ENCODE results near the gene FBXO46.

Gene FBXO46

DNA sequence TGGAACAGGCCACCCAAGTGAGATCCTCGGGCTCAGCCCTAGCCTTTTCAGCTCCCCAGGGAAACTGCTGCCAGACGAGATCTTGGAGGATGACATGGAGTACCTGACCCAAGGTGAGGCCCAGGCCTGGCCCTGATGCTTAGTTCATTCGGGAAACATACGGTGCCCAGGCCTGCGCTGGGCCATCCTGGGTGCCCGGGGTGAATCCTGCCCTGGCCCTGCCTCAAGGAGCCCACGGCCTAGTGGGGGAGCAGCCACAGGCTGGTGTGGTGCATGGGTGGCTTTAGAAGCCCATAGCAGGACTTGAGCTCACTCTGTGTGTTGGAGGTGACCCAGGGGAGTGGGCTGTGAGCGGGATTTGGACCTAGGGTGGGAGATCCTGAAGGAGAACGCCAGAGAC is 28.2 kb upstream of the FBXO46 start (continued):
- no peak for TF ChIP-seq HOXD13 (CRISPR knock-in tag; IDR thresholded peaks at IDR 0.05; ENCODE audit: borderline replicate concordance)
- TF ChIP-seq, protein P1, sequence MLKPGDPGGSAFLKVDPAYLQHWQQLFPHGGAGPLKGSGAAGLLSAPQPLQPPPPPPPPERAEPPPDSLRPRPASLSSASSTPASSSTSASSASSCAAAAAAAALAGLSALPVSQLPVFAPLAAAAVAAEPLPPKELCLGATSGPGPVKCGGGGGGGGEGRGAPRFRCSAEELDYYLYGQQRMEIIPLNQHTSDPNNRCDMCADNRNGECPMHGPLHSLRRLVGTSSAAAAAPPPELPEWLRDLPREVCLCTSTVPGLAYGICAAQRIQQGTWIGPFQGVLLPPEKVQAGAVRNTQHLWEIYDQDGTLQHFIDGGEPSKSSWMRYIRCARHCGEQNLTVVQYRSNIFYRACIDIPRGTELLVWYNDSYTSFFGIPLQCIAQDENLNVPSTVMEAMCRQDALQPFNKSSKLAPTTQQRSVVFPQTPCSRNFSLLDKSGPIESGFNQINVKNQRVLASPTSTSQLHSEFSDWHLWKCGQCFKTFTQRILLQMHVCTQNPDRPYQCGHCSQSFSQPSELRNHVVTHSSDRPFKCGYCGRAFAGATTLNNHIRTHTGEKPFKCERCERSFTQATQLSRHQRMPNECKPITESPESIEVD (tag by site-specific recombination; IDR thresholded peaks at IDR 0.05): no peak

DNA sequence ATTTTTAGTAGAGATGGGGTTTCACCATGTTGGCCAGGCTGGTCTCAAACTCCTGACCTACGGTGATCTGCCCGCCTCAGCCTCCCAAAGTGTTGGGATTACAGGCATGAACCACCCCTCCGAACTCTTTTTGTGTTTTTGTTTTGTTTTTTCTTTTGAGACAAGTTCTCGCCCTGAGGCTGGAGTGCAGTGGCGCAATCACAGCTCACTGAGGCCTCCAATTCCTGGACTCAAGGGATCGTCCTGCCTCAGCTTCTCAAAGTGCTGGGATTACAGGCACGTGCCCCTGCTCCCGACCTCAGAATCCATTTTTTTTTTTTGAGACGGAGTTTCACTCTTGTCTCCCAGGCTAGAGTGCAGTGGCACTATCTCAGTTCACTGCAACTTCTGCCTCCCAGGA is 27.0 kb upstream of the FBXO46 start:
- ChIA-PET POLR2A (interaction anchor here (0.7 to 2.1 kb wide), 5 partner anchors 10 to 41 kb away, joined by 3 to 10 read pairs (median 4); partner anchors contain the start of genes FBXO46 and SIX5), CTCF (interaction anchor here (0.7 to 1.7 kb wide), 3 partner anchors 11 to 28 kb away, joined by 3 to 6 read pairs (median 3); partner anchors contain the start of gene FBXO46)
- Histone ChIP-seq H3K4me1 (ENCODE audit: control insufficient read depth, insufficient read depth, low read length) (0 out of 2 replicates have a peak, but pooled peaks cover 2% of the 10 kb centered on the region), H3K36me3 (ENCODE audit: control insufficient read depth in 2 of 2, insufficient read depth in 1 of 2, low read length in 2 of 2) (no peaks in the 10 kb centered on the region; a peak in 1 of 3 replicates), H3K27ac (ENCODE audit: extremely low read depth, low read depth, low read length) (no peak overlapping the region), H3K9me3 (ENCODE audit: control insufficient read depth, insufficient read depth, low read depth, low read length) (no peaks in the 10 kb centered on the region), H3K4me3 (ENCODE audit: low read depth, low read length) (no peak overlapping the region)
- TF ChIP-seq ZNF664 (tag by site-specific recombination; IDR thresholded peaks at IDR 0.05) (no peak), ZNF211 (tag by site-specific recombination; IDR thresholded peaks at IDR 0.05; ENCODE audit: low read depth) (no peak), ZNF324 (tag by site-specific recombination; IDR thresholded peaks at IDR 0.05) (no peak), ZEB2 (tag by site-specific recombination; IDR thresholded peaks at IDR 0.05) (no peak), ZBTB7A (tag by site-specific recombination; IDR thresholded peaks at IDR 0.05; ENCODE audit: low read depth) (no peak), ZNF311 (tag by site-specific recombination; IDR thresholded peaks at IDR 0.05; ENCODE audit: borderline replicate concordance) (no peak), ZNF114 (tag by site-specific recombination; IDR thresholded peaks at IDR 0.05) (no peak), ZNF112 (tag by site-specific recombination; IDR thresholded peaks at IDR 0.05) (no peak), ZNF157 (tag by site-specific recombination; IDR thresholded peaks at IDR 0.05) (no peak), EGR2 (tag by site-specific recombination; IDR thresholded peaks at IDR 0.05; ENCODE audit: low read depth) (no peak), ZBTB21 (tag by site-specific recombination; IDR thresholded peaks at IDR 0.05) (no peak)
- TF ChIP-seq, protein P2, sequence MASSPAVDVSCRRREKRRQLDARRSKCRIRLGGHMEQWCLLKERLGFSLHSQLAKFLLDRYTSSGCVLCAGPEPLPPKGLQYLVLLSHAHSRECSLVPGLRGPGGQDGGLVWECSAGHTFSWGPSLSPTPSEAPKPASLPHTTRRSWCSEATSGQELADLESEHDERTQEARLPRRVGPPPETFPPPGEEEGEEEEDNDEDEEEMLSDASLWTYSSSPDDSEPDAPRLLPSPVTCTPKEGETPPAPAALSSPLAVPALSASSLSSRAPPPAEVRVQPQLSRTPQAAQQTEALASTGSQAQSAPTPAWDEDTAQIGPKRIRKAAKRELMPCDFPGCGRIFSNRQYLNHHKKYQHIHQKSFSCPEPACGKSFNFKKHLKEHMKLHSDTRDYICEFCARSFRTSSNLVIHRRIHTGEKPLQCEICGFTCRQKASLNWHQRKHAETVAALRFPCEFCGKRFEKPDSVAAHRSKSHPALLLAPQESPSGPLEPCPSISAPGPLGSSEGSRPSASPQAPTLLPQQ (tag by site-specific recombination; IDR thresholded peaks at IDR 0.05): no peak
- TF ChIP-seq, protein P1 (tag by site-specific recombination; IDR thresholded peaks at IDR 0.05): no peak
- TF ChIP-seq, protein P3, sequence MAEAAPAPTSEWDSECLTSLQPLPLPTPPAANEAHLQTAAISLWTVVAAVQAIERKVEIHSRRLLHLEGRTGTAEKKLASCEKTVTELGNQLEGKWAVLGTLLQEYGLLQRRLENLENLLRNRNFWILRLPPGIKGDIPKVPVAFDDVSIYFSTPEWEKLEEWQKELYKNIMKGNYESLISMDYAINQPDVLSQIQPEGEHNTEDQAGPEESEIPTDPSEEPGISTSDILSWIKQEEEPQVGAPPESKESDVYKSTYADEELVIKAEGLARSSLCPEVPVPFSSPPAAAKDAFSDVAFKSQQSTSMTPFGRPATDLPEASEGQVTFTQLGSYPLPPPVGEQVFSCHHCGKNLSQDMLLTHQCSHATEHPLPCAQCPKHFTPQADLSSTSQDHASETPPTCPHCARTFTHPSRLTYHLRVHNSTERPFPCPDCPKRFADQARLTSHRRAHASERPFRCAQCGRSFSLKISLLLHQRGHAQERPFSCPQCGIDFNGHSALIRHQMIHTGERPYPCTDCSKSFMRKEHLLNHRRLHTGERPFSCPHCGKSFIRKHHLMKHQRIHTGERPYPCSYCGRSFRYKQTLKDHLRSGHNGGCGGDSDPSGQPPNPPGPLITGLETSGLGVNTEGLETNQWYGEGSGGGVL (tag by site-specific recombination; IDR thresholded peaks at IDR 0.05): no peak

DNA sequence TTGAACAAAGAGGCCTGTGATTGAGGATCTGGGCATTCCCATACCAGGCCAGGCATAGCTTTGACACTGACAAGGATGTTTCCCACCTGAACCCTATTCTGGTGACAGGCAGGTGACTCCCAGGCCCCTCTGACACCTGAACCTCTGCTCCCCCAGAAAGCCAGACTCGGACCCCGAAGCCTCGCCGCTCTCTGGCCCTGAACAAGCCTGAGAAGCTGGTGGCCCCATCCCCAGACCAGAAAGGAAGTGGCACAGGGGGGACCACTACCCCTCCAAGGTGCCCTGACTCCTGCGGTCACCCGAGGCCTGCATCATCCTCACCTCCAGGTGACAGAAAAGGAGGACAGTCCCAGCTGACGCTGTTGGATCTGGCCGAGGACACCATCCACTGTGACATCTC is 23.6 kb upstream of the FBXO46 start:
- H3K36me3 ChIP-seq (ENCODE audit: control insufficient read depth in 2 of 2, insufficient read depth in 1 of 2, low read length in 2 of 2): no peaks in the 10 kb centered on the region; a peak in 1 of 3 replicates
- POLR2A ChIA-PET: interaction anchor here (1.9 to 2.4 kb wide), 2 partner anchors 13 to 15 kb away, joined by 10 read pairs; partner anchors contain the start of gene SIX5
- CTCF ChIA-PET: interaction anchor here (0.9 to 2.9 kb wide), 3 partner anchors 11 to 60 kb away, joined by 3 to 14 read pairs (median 3); no protein-coding TSS in a partner anchor
- 0 out of 2 replicates have a peak overlapping the region, but pooled peaks have one; percentile 24 for H3K27ac ChIP-seq (ENCODE audit: extremely low read depth, low read depth, low read length)
- 0 out of 2 replicates have a peak, but pooled peaks cover 2% of the 10 kb centered on the region for H3K4me1 ChIP-seq (ENCODE audit: control insufficient read depth, insufficient read depth, low read length)
- H3K9me3 ChIP-seq (ENCODE audit: control insufficient read depth, insufficient read depth, low read depth, low read length): no peaks in the 10 kb centered on the region
- H3K4me3 ChIP-seq (ENCODE audit: low read depth, low read length): no peak overlapping the region
- TF ChIP-seq ZNF843 (tag by site-specific recombination; IDR thresholded peaks at IDR 0.05) (no peak), ZNF510 (tag by site-specific recombination; IDR thresholded peaks at IDR 0.05; ENCODE audit: insufficient replicate concordance) (no peak), ZBTB48 (tag by site-specific recombination; IDR thresholded peaks at IDR 0.05) (no peak), ZNF701 (tag by site-specific recombination; IDR thresholded peaks at IDR 0.05) (no peak)
- TF ChIP-seq, protein P4, sequence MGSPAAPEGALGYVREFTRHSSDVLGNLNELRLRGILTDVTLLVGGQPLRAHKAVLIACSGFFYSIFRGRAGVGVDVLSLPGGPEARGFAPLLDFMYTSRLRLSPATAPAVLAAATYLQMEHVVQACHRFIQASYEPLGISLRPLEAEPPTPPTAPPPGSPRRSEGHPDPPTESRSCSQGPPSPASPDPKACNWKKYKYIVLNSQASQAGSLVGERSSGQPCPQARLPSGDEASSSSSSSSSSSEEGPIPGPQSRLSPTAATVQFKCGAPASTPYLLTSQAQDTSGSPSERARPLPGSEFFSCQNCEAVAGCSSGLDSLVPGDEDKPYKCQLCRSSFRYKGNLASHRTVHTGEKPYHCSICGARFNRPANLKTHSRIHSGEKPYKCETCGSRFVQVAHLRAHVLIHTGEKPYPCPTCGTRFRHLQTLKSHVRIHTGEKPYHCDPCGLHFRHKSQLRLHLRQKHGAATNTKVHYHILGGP (tag by site-specific recombination; IDR thresholded peaks at IDR 0.05): no peak
- TF ChIP-seq, protein P5, sequence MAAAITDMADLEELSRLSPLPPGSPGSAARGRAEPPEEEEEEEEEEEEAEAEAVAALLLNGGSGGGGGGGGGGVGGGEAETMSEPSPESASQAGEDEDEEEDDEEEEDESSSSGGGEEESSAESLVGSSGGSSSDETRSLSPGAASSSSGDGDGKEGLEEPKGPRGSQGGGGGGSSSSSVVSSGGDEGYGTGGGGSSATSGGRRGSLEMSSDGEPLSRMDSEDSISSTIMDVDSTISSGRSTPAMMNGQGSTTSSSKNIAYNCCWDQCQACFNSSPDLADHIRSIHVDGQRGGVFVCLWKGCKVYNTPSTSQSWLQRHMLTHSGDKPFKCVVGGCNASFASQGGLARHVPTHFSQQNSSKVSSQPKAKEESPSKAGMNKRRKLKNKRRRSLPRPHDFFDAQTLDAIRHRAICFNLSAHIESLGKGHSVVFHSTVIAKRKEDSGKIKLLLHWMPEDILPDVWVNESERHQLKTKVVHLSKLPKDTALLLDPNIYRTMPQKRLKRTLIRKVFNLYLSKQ (tag by site-specific recombination; IDR thresholded peaks at IDR 0.05; ENCODE audit: borderline replicate concordance): no peak

All from HEK293 (cell line).